Measurements from ENCODE around the gene S100B. TPM values are rescaled to one million over a fixed set of nuclear protein-coding genes. Genes with fewer than 3 reads are reported as not detected.

Gene S100B
- total and polyA plus RNA-seq, 2 of the 13 experiments (the other 11 are each of a cell fraction or from before 2014, with no cell fraction given): not detected

- no peak for TF ChIP-seq ZNF407 (CRISPR knock-in tag; IDR thresholded peaks at IDR 0.05; ENCODE audit: not compliant biosample characterization)
- TF ChIP-seq, protein P1, sequence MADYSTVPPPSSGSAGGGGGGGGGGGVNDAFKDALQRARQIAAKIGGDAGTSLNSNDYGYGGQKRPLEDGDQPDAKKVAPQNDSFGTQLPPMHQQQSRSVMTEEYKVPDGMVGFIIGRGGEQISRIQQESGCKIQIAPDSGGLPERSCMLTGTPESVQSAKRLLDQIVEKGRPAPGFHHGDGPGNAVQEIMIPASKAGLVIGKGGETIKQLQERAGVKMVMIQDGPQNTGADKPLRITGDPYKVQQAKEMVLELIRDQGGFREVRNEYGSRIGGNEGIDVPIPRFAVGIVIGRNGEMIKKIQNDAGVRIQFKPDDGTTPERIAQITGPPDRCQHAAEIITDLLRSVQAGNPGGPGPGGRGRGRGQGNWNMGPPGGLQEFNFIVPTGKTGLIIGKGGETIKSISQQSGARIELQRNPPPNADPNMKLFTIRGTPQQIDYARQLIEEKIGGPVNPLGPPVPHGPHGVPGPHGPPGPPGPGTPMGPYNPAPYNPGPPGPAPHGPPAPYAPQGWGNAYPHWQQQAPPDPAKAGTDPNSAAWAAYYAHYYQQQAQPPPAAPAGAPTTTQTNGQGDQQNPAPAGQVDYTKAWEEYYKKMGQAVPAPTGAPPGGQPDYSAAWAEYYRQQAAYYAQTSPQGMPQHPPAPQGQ (CRISPR knock-in tag; IDR thresholded peaks at IDR 0.05; ENCODE audit: borderline replicate concordance): no peak
Measured at GRCh38 chr21:46570119-46570518, 34.8 kb downstream of the S100B start (continued).

Measured in HepG2 (cell line).